Measurements from ENCODE around the gene COL1A1.

Gene COL1A1

GRCh38 chr17:50183421-50183994, 17.9 kb downstream of the COL1A1 start:
- DNase-seq (ENCODE audit: low read depth in 1 of 2, low spot score in 1 of 2) = peak in 1 of 2 experiments; percentile 72
- Histone ChIP-seq H3K27ac (replicated peaks) (peak overlapping the region; percentile 94), H3K27me3 (ENCODE audit: insufficient read depth, poor library complexity, severe bottlenecking) (no peaks in the 10 kb centered on the region), H3K4me3 (replicated peaks; ENCODE audit: insufficient read depth, low read length) (0 out of 2 replicates have a peak overlapping the region, but pooled peaks have one; percentile 9)
- TF ChIP-seq GABPA (IDR thresholded peaks at IDR 0.05; ENCODE audit: low read depth) (no peak), REST (IDR thresholded peaks at IDR 0.05; ENCODE audit: insufficient replicate concordance, low read depth) (no peak), CTCF (IDR thresholded peaks at IDR 0.05; ENCODE audit: insufficient read depth, low read length) (no peak), POLR2AphosphoS5 (IDR thresholded peaks at IDR 0.05; ENCODE audit: low read depth) (no peak; the same call in 1 of the 2 replicates), SPI1 (IDR thresholded peaks at IDR 0.05; ENCODE audit: borderline replicate concordance, low read depth) (peak; percentile 65; the same call in 1 of the 2 replicates)

- no peak for DNase-seq (ENCODE audit: low read depth in 1 of 2, low spot score in 1 of 2)
Measured at GRCh38 chr17:50182783-50183420, 18.5 kb downstream of the COL1A1 start.

More at GRCh38 chr17:50182783-50183420, 18.5 kb downstream of the COL1A1 start:
- no peak for TF ChIP-seq SPI1 (IDR thresholded peaks at IDR 0.05; ENCODE audit: borderline replicate concordance, low read depth)
- no peak for TF ChIP-seq POLR2AphosphoS5 (IDR thresholded peaks at IDR 0.05; ENCODE audit: low read depth)
- no peak for TF ChIP-seq CTCF (IDR thresholded peaks at IDR 0.05; ENCODE audit: insufficient read depth, low read length)
- TF ChIP-seq REST (IDR thresholded peaks at IDR 0.05; ENCODE audit: insufficient replicate concordance, low read depth) = no peak
- TF ChIP-seq GABPA (IDR thresholded peaks at IDR 0.05; ENCODE audit: low read depth) = no peak
- H3K27me3 ChIP-seq (ENCODE audit: insufficient read depth, poor library complexity, severe bottlenecking) = no peaks in the 10 kb centered on the region
- H3K27ac ChIP-seq (replicated peaks) = peak overlapping the region; percentile 94
- no peak overlapping the region for H3K4me3 ChIP-seq (replicated peaks; ENCODE audit: insufficient read depth, low read length)

All from HL-60 (cell line).